ENCODE data around the gene ABR.

The ABR gene

GRCh38 chr17:1034652-1035210 lies 145.1 kb downstream of the ABR start:
- no peak for DNase-seq (ENCODE audit: low read depth in 4 of 4, low spot score in 1 of 4)

GRCh38 chr17:1033503-1033902 lies 146.3 kb downstream of the ABR start:
- DNase-seq (ENCODE audit: low read depth in 4 of 4, low spot score in 1 of 4), result no peak

GRCh38 chr17:1032391-1032790 lies 147.4 kb downstream of the ABR start:
- DNase-seq (ENCODE audit: low read depth in 4 of 4, low spot score in 1 of 4), result no peak

- no peak for DNase-seq (ENCODE audit: low read depth in 4 of 4, low spot score in 1 of 4)
Measured at GRCh38 chr17:1031711-1032110, 148.1 kb downstream of the ABR start.

GRCh38 chr17:1030684-1031532 lies 148.9 kb downstream of the ABR start:
- no peak for DNase-seq (ENCODE audit: low read depth in 4 of 4, low spot score in 1 of 4)

GRCh38 chr17:1029922-1030644 lies 149.7 kb downstream of the ABR start:
- no peak for DNase-seq (ENCODE audit: low read depth in 4 of 4, low spot score in 1 of 4)

GRCh38 chr17:1029196-1029921 lies 150.4 kb downstream of the ABR start:
- no peak for DNase-seq (ENCODE audit: low read depth in 4 of 4, low spot score in 1 of 4)

GRCh38 chr17:1027044-1027443 lies 152.7 kb downstream of the ABR start:
- DNase-seq (ENCODE audit: low read depth in 4 of 4, low spot score in 1 of 4), result no peak

- no peak for DNase-seq (ENCODE audit: low read depth in 4 of 4, low spot score in 1 of 4)
Measured at GRCh38 chr17:1026599-1026975, 153.2 kb downstream of the ABR start.

GRCh38 chr17:1025733-1026598 lies 153.8 kb downstream of the ABR start:
- no peak for DNase-seq (ENCODE audit: low read depth in 4 of 4, low spot score in 1 of 4)

- no peak for DNase-seq (ENCODE audit: low read depth in 4 of 4, low spot score in 1 of 4)
Measured at GRCh38 chr17:1024076-1024475, 155.7 kb downstream of the ABR start.

- DNase-seq (ENCODE audit: low read depth in 4 of 4, low spot score in 1 of 4), result no peak
Measured at GRCh38 chr17:1022278-1023024, 157.3 kb downstream of the ABR start.

- DNase-seq (ENCODE audit: low read depth in 4 of 4, low spot score in 1 of 4), result no peak
Measured at GRCh38 chr17:1021147-1021546, 158.6 kb downstream of the ABR start.

GRCh38 chr17:1019451-1019850 lies 160.3 kb downstream of the ABR start:
- no peak for DNase-seq (ENCODE audit: low read depth in 4 of 4, low spot score in 1 of 4)

- DNase-seq (ENCODE audit: low read depth in 4 of 4, low spot score in 1 of 4), result no peak
Measured at GRCh38 chr17:1018547-1018946, 161.2 kb downstream of the ABR start.

- DNase-seq (ENCODE audit: low read depth in 4 of 4, low spot score in 1 of 4), result no peak
Measured at GRCh38 chr17:1013729-1014090, 166.1 kb downstream of the ABR start.

- DNase-seq (ENCODE audit: low read depth in 4 of 4, low spot score in 1 of 4), result no peak
Measured at GRCh38 chr17:1012823-1013728, 166.7 kb downstream of the ABR start.

GRCh38 chr17:1011760-1012735 lies 167.7 kb downstream of the ABR start:
- DNase-seq (ENCODE audit: low read depth in 4 of 4, low spot score in 1 of 4), result no peak

Measured in stimulated activated CD4-positive, alpha-beta T cell treated with anti-CD3 and anti-CD28 coated beads, Interleukin-1b, Interleukin-23, amount 100 ng/mL, for 24 hours (primary cell).